NCI-H774 (cell line): Measurements from ENCODE around the gene EHBP1.

Experiments used
- DNase-seq: peaks from one replicate; lab custom pipeline; 2025; lab: John Stamatoyannopoulos, UW

EHBP1 gene

GRCh38 chr2:62785216-62785615 is 79.7 kb downstream of the EHBP1 start:
- DNase-seq = no peak

GRCh38 chr2:62785810-62786597 is 80.5 kb downstream of the EHBP1 start:
- DNase-seq = no peak

- DNase-seq = peak; percentile 14
Observed at GRCh38 chr2:62787386-62787785, 81.9 kb downstream of the EHBP1 start.

GRCh38 chr2:62789518-62789917 is 84.0 kb downstream of the EHBP1 start:
- DNase-seq = no peak

GRCh38 chr2:62789918-62790317 is 84.4 kb downstream of the EHBP1 start:
- no peak for DNase-seq

GRCh38 chr2:62792408-62792807 is 86.9 kb downstream of the EHBP1 start:
- no peak for DNase-seq

- no peak for DNase-seq
Observed at GRCh38 chr2:62793213-62793612, 87.7 kb downstream of the EHBP1 start.

- DNase-seq = peak; percentile 67
Observed at GRCh38 chr2:62794791-62795190, 89.3 kb downstream of the EHBP1 start.

GRCh38 chr2:62795341-62795740 is 89.8 kb downstream of the EHBP1 start:
- no peak for DNase-seq

GRCh38 chr2:62797107-62797506 is 91.6 kb downstream of the EHBP1 start:
- DNase-seq = no peak

GRCh38 chr2:62800618-62801017 is 95.1 kb downstream of the EHBP1 start:
- DNase-seq = no peak

GRCh38 chr2:62801110-62801509 is 95.6 kb downstream of the EHBP1 start:
- DNase-seq = no peak

GRCh38 chr2:62801814-62802523 is 96.5 kb downstream of the EHBP1 start:
- DNase-seq = no peak

- DNase-seq = no peak
Observed at GRCh38 chr2:62803961-62804360, 98.4 kb downstream of the EHBP1 start.

- DNase-seq = no peak
Observed at GRCh38 chr2:62806231-62806630, 100.7 kb downstream of the EHBP1 start.

GRCh38 chr2:62808554-62808953 is 103.0 kb downstream of the EHBP1 start:
- no peak for DNase-seq

- DNase-seq = no peak
Observed at GRCh38 chr2:62811086-62811485, 105.6 kb downstream of the EHBP1 start.

- no peak for DNase-seq
Observed at GRCh38 chr2:62811972-62812371, 106.5 kb downstream of the EHBP1 start.

GRCh38 chr2:62812921-62813825 is 107.7 kb downstream of the EHBP1 start:
- no peak for DNase-seq

GRCh38 chr2:62814123-62814522 is 108.6 kb downstream of the EHBP1 start:
- DNase-seq = no peak

- no peak for DNase-seq
Observed at GRCh38 chr2:62817348-62817747, 111.8 kb downstream of the EHBP1 start.

- no peak for DNase-seq
Observed at GRCh38 chr2:62817995-62818713, 112.6 kb downstream of the EHBP1 start.
